DMS53 treated with DMSO at 0.1 percent for 48 hours (cell line): ENCODE measurements around the gene FZD7.

ENCODE experiments used
- DNase-seq: peaks from one replicate; lab custom pipeline; 2025; ENCODE audit not compliant: unreplicated experiment; lab: John Stamatoyannopoulos, UW

Gene FZD7

GRCh38 chr2:202033317-202034248 is at the start of gene FZD7:
Gene FZD7 (plus strand): TSS chr2:202033855. CDS start chr2:202034648, 793 bp downstream.
- peak; percentile 62 for DNase-seq

- no peak for DNase-seq
Observed at GRCh38 chr2:201984333-201984732, 49.3 kb upstream of the FZD7 start.

- no peak for DNase-seq
Observed at GRCh38 chr2:201984800-201985525, 48.7 kb upstream of the FZD7 start.

- DNase-seq: no peak
Observed at GRCh38 chr2:201985728-201986462, 47.8 kb upstream of the FZD7 start.

GRCh38 chr2:201986463-201986735 is 47.3 kb upstream of the FZD7 start:
- no peak for DNase-seq

GRCh38 chr2:201987426-201987825 is 46.2 kb upstream of the FZD7 start:
- DNase-seq: no peak

GRCh38 chr2:201990069-201990468 is 43.6 kb upstream of the FZD7 start:
- no peak for DNase-seq

- no peak for DNase-seq
Observed at GRCh38 chr2:201992960-201993359, 40.7 kb upstream of the FZD7 start.

- DNase-seq: no peak
Observed at GRCh38 chr2:201994973-201995638, 38.5 kb upstream of the FZD7 start.

GRCh38 chr2:201996006-201996405 is 37.6 kb upstream of the FZD7 start:
- no peak for DNase-seq

- DNase-seq: no peak
Observed at GRCh38 chr2:201996679-201997314, 36.9 kb upstream of the FZD7 start.

- no peak for DNase-seq
Observed at GRCh38 chr2:201999279-201999678, 34.4 kb upstream of the FZD7 start.

- no peak for DNase-seq
Observed at GRCh38 chr2:202001826-202002225, 31.8 kb upstream of the FZD7 start.

- DNase-seq: no peak
Observed at GRCh38 chr2:202002381-202002780, 31.3 kb upstream of the FZD7 start.

GRCh38 chr2:202005272-202005887 is 28.3 kb upstream of the FZD7 start:
- no peak for DNase-seq

- no peak for DNase-seq
Observed at GRCh38 chr2:202006301-202006700, 27.4 kb upstream of the FZD7 start.

GRCh38 chr2:202007015-202007982 is 26.4 kb upstream of the FZD7 start:
- no peak for DNase-seq

GRCh38 chr2:202007983-202008354 is 25.7 kb upstream of the FZD7 start:
- DNase-seq: no peak

- DNase-seq: no peak
Observed at GRCh38 chr2:202009019-202009481, 24.6 kb upstream of the FZD7 start.
